ENCODE measurements around the gene NRXN3.

GRCh38 chr14:79251278-79251677 lies 1081.1 kb downstream of the NRXN3 start:
- TF ChIP-seq POLR2A (IDR thresholded peaks at IDR 0.05; ENCODE audit: borderline replicate concordance, extremely low read depth, insufficient read depth, insufficient read length) = no peak
- no peak for TF ChIP-seq CTCF (IDR thresholded peaks at IDR 0.05 in 2 of 3, conservative IDR thresholded peaks at IDR 0.05 in 1 of 3; ENCODE audit: borderline replicate concordance in 1 of 3, insufficient read depth in 1 of 3, low read depth in 2 of 3, low read length in 2 of 3)
- no peak for TF ChIP-seq ZBTB33 (IDR thresholded peaks at IDR 0.05; ENCODE audit: extremely low read depth, insufficient replicate concordance, low read length)
- no peak for TF ChIP-seq REST (IDR thresholded peaks at IDR 0.05; ENCODE audit: low read depth)
- no peak for TF ChIP-seq MAX (IDR thresholded peaks at IDR 0.05)
- no peak for TF ChIP-seq ZFX (IDR thresholded peaks at IDR 0.05)
- TF ChIP-seq EZH2 (IDR thresholded peaks at IDR 0.05) = no peak
- TF ChIP-seq JUND (IDR thresholded peaks at IDR 0.05) = no peak
- TF ChIP-seq SP1 (IDR thresholded peaks at IDR 0.05; ENCODE audit: low read depth) = no peak
- no peak for TF ChIP-seq ATF3 (IDR thresholded peaks at IDR 0.05)

Measured in HCT116 (cell line).